Activated T-helper 1 cell treated with Interleukin-2 at 50 U/mL for 16 hours (primary cell): Measurements from ENCODE around the gene MEGF8.

Experiments
- DNase-seq: peaks from one replicate; pipeline ENCODE4 v3.0.0-alpha.2; 2020; ENCODE audit warnings: low read depth

MEGF8 gene

GRCh38 chr19:42325308-42325895, at the start of gene MEGF8:
Gene MEGF8 (plus strand): TSS chr19:42325635. CDS start chr19:42326244, 609 bp downstream.
- DNase-seq: peak; percentile 97

GRCh38 chr19:42276284-42276683, 49.2 kb upstream of the MEGF8 start:
- no peak for DNase-seq

- DNase-seq: no peak
Measured at GRCh38 chr19:42276821-42277220, 48.6 kb upstream of the MEGF8 start.

GRCh38 chr19:42277821-42278451, 47.5 kb upstream of the MEGF8 start:
- no peak for DNase-seq

GRCh38 chr19:42278452-42279154, 46.8 kb upstream of the MEGF8 start:
- DNase-seq: no peak

GRCh38 chr19:42279155-42279901, 46.1 kb upstream of the MEGF8 start:
- DNase-seq: no peak

GRCh38 chr19:42279902-42280814, 45.3 kb upstream of the MEGF8 start:
- peak; percentile 78 for DNase-seq

- DNase-seq: no peak
Measured at GRCh38 chr19:42280815-42281145, 44.7 kb upstream of the MEGF8 start.

- no peak for DNase-seq
Measured at GRCh38 chr19:42281146-42281826, 44.1 kb upstream of the MEGF8 start.

GRCh38 chr19:42281827-42282762, 43.3 kb upstream of the MEGF8 start:
- no peak for DNase-seq

- DNase-seq: no peak
Measured at GRCh38 chr19:42282819-42283187, 42.6 kb upstream of the MEGF8 start.

GRCh38 chr19:42283188-42284065, 42.0 kb upstream of the MEGF8 start:
- peak; percentile 98 for DNase-seq

- DNase-seq: peak; percentile 74
Measured at GRCh38 chr19:42284066-42284501, 41.4 kb upstream of the MEGF8 start.

GRCh38 chr19:42284591-42285341, 40.7 kb upstream of the MEGF8 start:
- no peak for DNase-seq

GRCh38 chr19:42285541-42285941, 39.9 kb upstream of the MEGF8 start:
- DNase-seq: no peak

GRCh38 chr19:42285988-42286348, 39.5 kb upstream of the MEGF8 start:
- DNase-seq: no peak

- no peak for DNase-seq
Measured at GRCh38 chr19:42286349-42287016, 39.0 kb upstream of the MEGF8 start.
